Breast epithelium (tissue), 4 donors: Measurements from ENCODE around the gene INPP5F. TPM values are rescaled to one million over a fixed set of nuclear protein-coding genes. Genes with fewer than 3 reads are reported as not detected.

ENCODE experiments used
- DNase-seq, 2 donors: peaks; one replicate each; pipeline ENCODE4 v3.0.0-alpha.2; 2019; ENCODE audit warnings: low spot score in 2 of 2
- H3K27ac ChIP-seq, 2 donors: fragments of 200-600 bp; sonication (generic) in 1 of 2; one replicate each; pipeline ENCODE4 v1.5.1; 2016 to 2019; ENCODE audit warnings: mild to moderate bottlenecking in 1 of 2
- H3K27me3 ChIP-seq, 2 donors: fragments of 200-600 bp; sonication (generic) in 1 of 2; one replicate each; pipeline versions ENCODE4 v1.5.1 to v1.6.0; 2017 to 2019; ENCODE audit warnings: control low read depth in 1 of 2, mild to moderate bottlenecking in 1 of 2
- H3K36me3 ChIP-seq: fragments of 200-600 bp; one replicate; pipeline ENCODE4 v1.5.1; 2019
- H3K4me1 ChIP-seq, 2 donors: fragments of 200-600 bp; sonication (generic); one replicate each; pipeline ENCODE4 v1.5.1; 2016 to 2019; ENCODE audit warnings: control low read depth in 1 of 2
- H3K4me3 ChIP-seq, 3 donors: fragments of 200-600 bp; sonication (generic); 1 replicate in 2 of 3; 2 replicates in 1 of 3; pipeline ENCODE4 v1.5.1; 2016 to 2019; ENCODE audit warnings: mild to moderate bottlenecking in 3 of 3, moderate library complexity in 2 of 3
- H3K9me3 ChIP-seq, 2 donors: fragments of 200-600 bp; sonication (generic) in 1 of 2; one replicate each; pipeline ENCODE4 v1.5.1; 2016 to 2019; ENCODE audit warnings: control low read depth in 1 of 2
- POLR2A ChIP-seq: fragments of 450-650 bp; IDR thresholded peaks from one replicate; pipeline ENCODE4 v1.6.1; 2016; ENCODE audit warnings: antibody characterized with exemption, mild to moderate bottlenecking, moderate library complexity
- POLR2AphosphoS5 ChIP-seq, 3 donors: sonication (generic); formaldehyde crosslinking; IDR thresholded peaks; one replicate each; pipeline ENCODE4 v1.6.1; 2017; ENCODE audit warnings: antibody characterized with exemption in 3 of 3
- intact Hi-C: fragments of 100-400 bp; cut with DNase I; formaldehyde crosslinking; loops from one replicate; pipeline ENCODE4 v1.15.1; 2023; ENCODE audit warnings: low total_unique reads
- total RNA-seq, 3 donors: library from RNA; depleted of rRNA; stranded (reverse); fragments of >200 nt; gene quantifications; one replicate each; pipeline ENCODE4 v1.1.0, GENCODE V29; 2016
- TF ChIP-seq, protein P1 (sequence below), 3 donors: fragments of 450-650 bp; IDR thresholded peaks; one replicate each; pipeline ENCODE4 v1.5.1; 2016 to 2017; ENCODE audit warnings: antibody characterized with exemption in 3 of 3, mild to moderate bottlenecking in 3 of 3, moderate library complexity in 3 of 3

Gene INPP5F
- total RNA-seq, 3 donors from 2014 or later: 13.1 to 15.1 (median 14.6) TPM

DNA sequence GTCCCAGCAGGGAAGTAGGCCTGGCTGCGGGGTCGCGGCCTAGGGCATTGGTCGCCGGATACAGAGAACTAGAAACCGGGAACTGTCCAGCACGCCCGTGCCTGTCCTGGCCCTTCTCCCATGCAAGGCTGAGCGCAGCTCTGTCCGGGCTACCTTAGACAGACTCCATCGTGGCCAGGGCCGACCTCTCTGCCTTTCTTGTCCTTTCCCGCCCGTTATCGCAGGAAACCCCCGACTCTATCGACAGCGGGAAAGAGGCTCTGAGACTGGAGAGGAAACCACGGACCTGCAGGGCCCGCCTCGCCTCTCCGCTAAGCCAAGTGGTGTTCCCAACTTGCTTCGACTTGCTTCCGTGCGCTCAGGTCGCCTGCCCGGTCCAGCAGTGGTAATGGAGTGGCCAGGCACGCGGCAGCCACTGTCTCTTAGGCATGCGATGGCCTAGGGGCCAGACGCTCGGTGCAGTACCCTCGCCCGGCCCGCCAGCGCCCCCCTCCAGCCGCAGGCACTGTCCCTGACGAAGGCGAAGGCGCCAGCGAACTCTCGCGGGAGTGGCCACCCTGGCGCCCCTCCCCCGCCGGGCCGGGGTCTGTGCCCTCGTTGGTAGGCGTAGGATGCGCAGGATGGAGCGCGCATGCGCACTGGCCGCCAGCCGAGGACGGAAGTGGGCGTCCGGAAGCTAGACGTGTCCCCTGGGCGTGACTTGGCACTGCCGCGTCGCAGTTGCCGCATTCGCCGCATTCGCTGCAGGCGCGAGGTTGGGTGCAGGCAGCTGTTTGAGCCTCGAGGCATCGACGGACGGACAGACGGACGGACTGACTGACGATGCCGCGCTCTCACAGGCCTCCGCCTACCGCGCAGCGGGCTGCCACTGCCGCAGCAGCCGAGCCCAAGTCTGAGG, 92.4 kb downstream of the INPP5F start:
- Histone ChIP-seq H3K9me3 (no peaks in the 10 kb centered on the region), H3K4me3 (peak overlapping the region; percentile 23 to 60 (median 52)), H3K27me3 (no peaks in the 10 kb centered on the region), H3K27ac (peak overlapping the region in 1 of 2 donors; percentile 44), H3K36me3 (no peaks in the 10 kb centered on the region), H3K4me1 (no peaks in the 10 kb centered on the region)
- intact Hi-C loops: no loop called here
- TF ChIP-seq, protein P1, sequence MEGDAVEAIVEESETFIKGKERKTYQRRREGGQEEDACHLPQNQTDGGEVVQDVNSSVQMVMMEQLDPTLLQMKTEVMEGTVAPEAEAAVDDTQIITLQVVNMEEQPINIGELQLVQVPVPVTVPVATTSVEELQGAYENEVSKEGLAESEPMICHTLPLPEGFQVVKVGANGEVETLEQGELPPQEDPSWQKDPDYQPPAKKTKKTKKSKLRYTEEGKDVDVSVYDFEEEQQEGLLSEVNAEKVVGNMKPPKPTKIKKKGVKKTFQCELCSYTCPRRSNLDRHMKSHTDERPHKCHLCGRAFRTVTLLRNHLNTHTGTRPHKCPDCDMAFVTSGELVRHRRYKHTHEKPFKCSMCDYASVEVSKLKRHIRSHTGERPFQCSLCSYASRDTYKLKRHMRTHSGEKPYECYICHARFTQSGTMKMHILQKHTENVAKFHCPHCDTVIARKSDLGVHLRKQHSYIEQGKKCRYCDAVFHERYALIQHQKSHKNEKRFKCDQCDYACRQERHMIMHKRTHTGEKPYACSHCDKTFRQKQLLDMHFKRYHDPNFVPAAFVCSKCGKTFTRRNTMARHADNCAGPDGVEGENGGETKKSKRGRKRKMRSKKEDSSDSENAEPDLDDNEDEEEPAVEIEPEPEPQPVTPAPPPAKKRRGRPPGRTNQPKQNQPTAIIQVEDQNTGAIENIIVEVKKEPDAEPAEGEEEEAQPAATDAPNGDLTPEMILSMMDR (IDR thresholded peaks at IDR 0.05): no peak
- no peak for TF ChIP-seq POLR2A
- TF ChIP-seq POLR2AphosphoS5 (IDR thresholded peaks at IDR 0.05): peak in 2 of 3 donors; percentile 13 to 44
- DNase-seq: peak; percentile 60 to 69

DNA sequence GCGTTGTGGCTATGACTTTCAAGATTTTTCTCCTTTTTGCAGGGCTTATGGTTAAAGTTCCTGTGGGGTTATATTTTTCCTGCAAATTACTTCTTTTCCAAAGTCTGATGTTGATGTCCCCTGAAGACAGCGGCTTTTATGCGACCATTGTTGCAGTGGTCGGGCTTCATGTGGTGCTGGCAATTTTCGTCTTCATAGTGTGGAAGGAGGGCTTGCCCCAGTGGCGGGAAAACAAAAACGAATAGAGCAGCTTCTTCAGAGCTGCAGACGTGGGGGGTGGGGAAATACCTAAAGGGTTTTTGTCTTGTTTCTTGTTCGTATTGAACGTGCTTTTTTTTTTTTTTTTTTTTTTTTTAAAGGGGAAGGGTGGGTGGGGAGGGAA, 93.0 kb downstream of the INPP5F start:
- Histone ChIP-seq H3K27me3 (no peaks in the 10 kb centered on the region), H3K9me3 (no peaks in the 10 kb centered on the region), H3K36me3 (no peaks in the 10 kb centered on the region), H3K27ac (no peak overlapping the region), H3K4me3 (peak overlapping the region; percentile 23 to 60 (median 52)), H3K4me1 (no peaks in the 10 kb centered on the region)
- TF ChIP-seq POLR2A: no peak
- TF ChIP-seq, protein P1 (IDR thresholded peaks at IDR 0.05): no peak
- TF ChIP-seq POLR2AphosphoS5 (IDR thresholded peaks at IDR 0.05): no peak
- DNase-seq: no peak
- intact Hi-C loops: no loop called here

DNA sequence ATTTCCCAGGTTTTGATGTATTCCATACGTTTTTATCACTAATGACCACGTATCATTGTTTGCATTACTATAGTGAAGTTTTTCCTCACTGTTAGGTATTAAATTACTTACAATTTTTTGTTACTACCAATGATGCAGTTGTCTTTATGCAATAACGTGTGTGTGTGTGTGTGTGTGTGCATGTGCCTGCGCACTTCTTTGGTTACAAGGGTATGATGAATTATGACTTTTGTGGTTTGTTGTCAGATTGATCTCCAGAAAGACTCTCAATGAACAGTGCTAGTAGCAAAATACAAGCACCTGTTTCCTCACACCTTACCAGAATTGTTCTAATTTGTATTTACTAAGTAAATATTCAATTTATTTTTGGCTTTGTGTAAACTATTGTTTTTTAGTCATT, 95.3 kb downstream of the INPP5F start:
- no peaks in the 10 kb centered on the region for H3K27me3 ChIP-seq
- H3K4me1 ChIP-seq: no peaks in the 10 kb centered on the region
- H3K36me3 ChIP-seq: no peaks in the 10 kb centered on the region
- H3K27ac ChIP-seq: no peak overlapping the region
- no peak overlapping the region for H3K4me3 ChIP-seq
- intact Hi-C loops: no loop called here
- DNase-seq: no peak
- no peaks in the 10 kb centered on the region for H3K9me3 ChIP-seq
- TF ChIP-seq, protein P1 (IDR thresholded peaks at IDR 0.05): no peak
- no peak for TF ChIP-seq POLR2AphosphoS5 (IDR thresholded peaks at IDR 0.05)
- no peak for TF ChIP-seq POLR2A

DNA sequence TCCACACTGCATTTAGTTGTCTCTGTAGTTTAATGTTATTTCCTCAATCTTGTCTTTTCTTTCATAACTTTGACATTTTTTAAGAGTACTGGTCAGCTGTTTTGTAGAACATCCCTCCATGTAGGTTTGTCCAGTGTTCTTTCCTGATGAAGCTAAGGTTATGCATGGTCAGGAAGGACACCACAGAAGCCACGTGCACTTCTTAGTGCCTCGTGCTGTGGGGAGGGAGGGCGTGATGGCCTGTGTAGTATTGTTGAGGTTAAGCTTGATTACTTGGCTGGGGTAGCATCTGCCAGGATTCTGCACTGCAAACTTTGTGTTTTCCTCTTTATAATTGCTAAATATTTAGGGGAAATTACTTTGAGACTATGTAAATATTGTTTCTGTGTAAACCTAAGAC, 98.4 kb downstream of the INPP5F start:
- TF ChIP-seq POLR2AphosphoS5 (IDR thresholded peaks at IDR 0.05): no peak
- TF ChIP-seq POLR2A: no peak
- TF ChIP-seq, protein P1 (IDR thresholded peaks at IDR 0.05): no peak
- Histone ChIP-seq H3K27ac (no peak overlapping the region), H3K27me3 (no peaks in the 10 kb centered on the region), H3K36me3 (peaks cover under 1% of the 10 kb centered on the region), H3K4me1 (no peaks in the 10 kb centered on the region), H3K4me3 (no peak overlapping the region), H3K9me3 (no peaks in the 10 kb centered on the region)
- no peak for DNase-seq
- intact Hi-C loops: no loop called here

DNA sequence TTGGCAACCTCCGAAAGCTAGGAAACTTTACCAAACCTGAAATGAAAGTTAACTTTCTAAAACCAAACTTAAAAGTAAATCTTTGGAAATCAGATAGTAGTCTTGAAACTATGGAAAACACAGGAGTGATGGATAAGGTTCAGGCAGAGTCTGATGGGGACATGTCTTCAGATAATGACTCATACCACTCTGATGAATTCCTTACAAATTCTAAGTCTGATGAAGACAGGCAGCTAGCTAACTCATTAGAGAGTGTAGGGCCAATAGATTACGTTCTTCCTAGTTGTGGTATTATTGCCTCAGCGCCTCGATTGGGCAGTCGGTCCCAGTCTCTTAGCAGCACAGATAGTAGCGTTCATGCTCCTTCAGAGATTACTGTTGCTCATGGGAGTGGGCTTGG, 100.9 kb downstream of the INPP5F start:
- Histone ChIP-seq H3K27me3 (no peaks in the 10 kb centered on the region), H3K27ac (no peak overlapping the region), H3K4me3 (no peak overlapping the region), H3K9me3 (no peaks in the 10 kb centered on the region), H3K36me3 (peaks cover 4% of the 10 kb centered on the region), H3K4me1 (no peaks in the 10 kb centered on the region)
- TF ChIP-seq POLR2A (no peak), POLR2AphosphoS5 (IDR thresholded peaks at IDR 0.05) (no peak)
- TF ChIP-seq, protein P1 (IDR thresholded peaks at IDR 0.05): no peak
- intact Hi-C loops: no loop called here
- no peak for DNase-seq
